Testis (tissue), 3 donors: ENCODE results near the gene CCDC146. TPM values are rescaled to one million over a fixed set of nuclear protein-coding genes. Genes with fewer than 3 reads are reported as not detected.
"Not testable (repeated sequence)": the region's sequence is repeated elsewhere in the genome, so short reads cannot be mapped to it uniquely, and the experiment has no call there.

ENCODE experiments used
- DNase-seq: peaks from one replicate; pipeline ENCODE4 v3.0.0-alpha.2; 2019
- H3K27ac ChIP-seq, 2 donors: fragments of 200-600 bp; sonication (generic); one replicate each; pipeline ENCODE4 v1.5.1; 2019
- H3K27me3 ChIP-seq: fragments of 200-600 bp; sonication (generic); one replicate; pipeline ENCODE4 v1.5.1; 2019
- H3K36me3 ChIP-seq: fragments of 200-600 bp; sonication (generic); one replicate; pipeline ENCODE4 v1.5.1; 2017; ENCODE audit warnings: low read depth; ENCODE audit errors: missing control alignments
- H3K4me1 ChIP-seq: fragments of 200-600 bp; sonication (generic); one replicate; pipeline ENCODE4 v1.5.1; 2019
- H3K4me3 ChIP-seq, 2 donors: fragments of 200-600 bp; sonication (generic); one replicate each; pipeline ENCODE4 v1.5.1; 2017 to 2019
- H3K9me3 ChIP-seq: fragments of 200-600 bp; sonication (generic); one replicate; pipeline ENCODE4 v1.5.1; 2017
- CTCF ChIP-seq, 3 experiments: fragments of 450-650 bp in 2 of 3; fragments of 200-600 bp in 1 of 3; sonication (generic) in 1 of 3; IDR thresholded peaks; one replicate each; pipeline ENCODE4 v1.5.1; 2016 to 2019; ENCODE audit warnings: antibody characterized with exemption in 3 of 3, mild to moderate bottlenecking in 2 of 3, moderate library complexity in 1 of 3
- POLR2A ChIP-seq: fragments of 450-650 bp; IDR thresholded peaks from one replicate; pipeline ENCODE4 v1.6.1; 2017; ENCODE audit warnings: antibody characterized with exemption, mild to moderate bottlenecking, moderate library complexity
- WGBS, 2 donors: methylation state at CpG; one replicate each; pipeline ENCODE4 v1.1.5; 2018; 5-methylcytosine and 5-hydroxymethylcytosine counted together
- intact Hi-C: fragments of 100-400 bp; cut with DNase I; formaldehyde crosslinking; loops from one replicate; pipeline ENCODE4 v1.15.1; 2023; ENCODE audit warnings: low total_unique reads
- polyA plus RNA-seq: library from polyadenylated mRNA; stranded (reverse); fragments of 350-450 nt; fragmentation: Illumina TruSeq; extraction: RNeasy Lipid Tissue Mini Kit (QIAGEN cat#74804); gene quantifications from one replicate; pipeline ENCODE4 v1.2.3, GENCODE V29; 2014; ENCODE audit warnings: low read depth, low replicate concordance; ENCODE audit not compliant: insufficient read depth
- total RNA-seq, 2 donors: library from RNA; depleted of rRNA; stranded (reverse); fragments of >200 nt; gene quantifications; one replicate each; pipeline ENCODE4 v1.2.3, GENCODE V29; 2016

Gene CCDC146
- total and polyA plus RNA-seq, 3 donors from 2014 or later, result 20.9 to 35.7 (median 34.3) TPM

- TF ChIP-seq POLR2A (no peak), CTCF (IDR thresholded peaks at IDR 0.05) (no peak)
- Histone ChIP-seq H3K27ac (no peak overlapping the region), H3K9me3 (no peaks in the 10 kb centered on the region), H3K27me3 (no peaks in the 10 kb centered on the region), H3K4me3 (no peak overlapping the region), H3K4me1 (no peaks in the 10 kb centered on the region), H3K36me3 (no peaks in the 10 kb centered on the region)
- no peak for DNase-seq
- intact Hi-C loops, result no loop called here
- 49 to 55% methylated on average over 2 of the region's 2 CpGs for WGBS, 2 donors
These were observed 100.8 kb downstream of the CCDC146 start for GRCh38 chr7:77223261-77223660.

- Histone ChIP-seq H3K27ac (no peak overlapping the region), H3K9me3 (no peaks in the 10 kb centered on the region), H3K36me3 (no peaks in the 10 kb centered on the region), H3K4me1 (no peaks in the 10 kb centered on the region), H3K27me3 (no peaks in the 10 kb centered on the region), H3K4me3 (no peak overlapping the region)
- TF ChIP-seq CTCF (IDR thresholded peaks at IDR 0.05) (no peak), POLR2A (no peak)
- DNase-seq, result no peak
- WGBS, 2 donors, result 77 to 97% methylated on average over 1 of the region's 1 CpG
- intact Hi-C loops, result no loop called here
These were observed 104.0 kb downstream of the CCDC146 start for GRCh38 chr7:77226357-77226839.

- H3K4me1 ChIP-seq, H3K36me3 ChIP-seq, H3K9me3 ChIP-seq, intact Hi-C loops, DNase-seq, H3K27me3 ChIP-seq, H3K4me3 ChIP-seq, H3K27ac ChIP-seq: not testable (repeated sequence)
These were observed 106.4 kb downstream of the CCDC146 start for GRCh38 chr7:77228795-77229194.

GRCh38 chr7:77232467-77232866 lies 110.1 kb downstream of the CCDC146 start:
- H3K4me3 ChIP-seq, result no peak overlapping the region
- TF ChIP-seq CTCF (IDR thresholded peaks at IDR 0.05), result no peak
- TF ChIP-seq POLR2A, result no peak
- H3K36me3 ChIP-seq, result no peaks in the 10 kb centered on the region
- DNase-seq, result no peak
- H3K27ac ChIP-seq, result no peak overlapping the region
- 71 to 83% methylated on average over 2 of the region's 2 CpGs for WGBS, 2 donors
- H3K4me1 ChIP-seq, result peaks cover 5% of the 10 kb centered on the region
- no peaks in the 10 kb centered on the region for H3K9me3 ChIP-seq
- H3K27me3 ChIP-seq, result no peaks in the 10 kb centered on the region
- intact Hi-C loops, result no loop called here

GRCh38 chr7:77235276-77235675 lies 112.9 kb downstream of the CCDC146 start:
- WGBS, 2 donors, result 60 to 72% methylated on average over 2 of the region's 2 CpGs

More at GRCh38 chr7:77235276-77235675, 112.9 kb downstream of the CCDC146 start:
- Histone ChIP-seq H3K27ac (no peak overlapping the region), H3K4me3 (no peak overlapping the region), H3K27me3 (no peaks in the 10 kb centered on the region), H3K36me3 (no peaks in the 10 kb centered on the region), H3K4me1 (peaks cover 14% of the 10 kb centered on the region), H3K9me3 (no peaks in the 10 kb centered on the region)
- no peak for DNase-seq
- TF ChIP-seq CTCF (IDR thresholded peaks at IDR 0.05) (no peak), POLR2A (no peak)
- intact Hi-C loops, result no loop called here
